CD4-positive, alpha-beta T cell (primary cell): Measurements from ENCODE around the gene IGFBPL1. TPM values are rescaled to one million over a fixed set of nuclear protein-coding genes. Genes with fewer than 3 reads are reported as not detected.

Experiments
- ATAC-seq: fragments of 200-7000 bp; cut with Tn5 transposase; one replicate; pipeline ENCODE4 v1.10.0; 2022; ENCODE audit warnings: mild to moderate bottlenecking; ENCODE audit not compliant: poor library complexity
- CTCF ChIA-PET: fragments of 350-600 bp; sonication (Branson Sonifier 250); formaldehyde crosslinking; loops from one replicate; lab custom pipeline; 2021; ENCODE audit warnings: antibody characterized with exemption, inconsistent platforms; lab: Charles Lee
- POLR2A ChIA-PET: fragments of 350-600 bp; sonication (Branson Sonifier 250); formaldehyde crosslinking; loops from one replicate; lab custom pipeline; 2021; ENCODE audit warnings: antibody characterized with exemption, inconsistent platforms; lab: Charles Lee
- DNase-seq, 14 experiments: peaks; one replicate each; pipeline ENCODE4 v3.0.0-alpha.2; 2013 to 2020; ENCODE audit warnings: mixed read lengths in 2 of 14
- H3K27ac ChIP-seq, 2 donors: one replicate each; pipeline versions ENCODE4 v1.5.1 to v1.7.0; 2013; ENCODE audit warnings: low read length in 2 of 2, low read depth in 1 of 2, mild to moderate bottlenecking in 1 of 2
- H3K27me3 ChIP-seq, 2 experiments: 1 replicate in 1 of 2; 2 replicates in 1 of 2; pipeline versions ENCODE4 v1.6.1 to v1.7.0; 2013; ENCODE audit warnings: low read length in 2 of 2, control low read depth in 1 of 2, mild to moderate bottlenecking in 1 of 2, moderate library complexity in 1 of 2; ENCODE audit not compliant: insufficient read depth in 2 of 2, control insufficient read depth in 1 of 2
- H3K36me3 ChIP-seq: one replicate; pipeline ENCODE4 v1.6.1; 2013; ENCODE audit warnings: low read length, control low read depth; ENCODE audit not compliant: insufficient read depth
- H3K4me1 ChIP-seq: one replicate; pipeline ENCODE4 v1.6.1; 2013; ENCODE audit warnings: low read length, control low read depth; ENCODE audit not compliant: insufficient read depth
- H3K4me3 ChIP-seq: one replicate; pipeline ENCODE4 v1.5.1; 2013; ENCODE audit warnings: mild to moderate bottlenecking, low read length, moderate library complexity
- H3K9me3 ChIP-seq, 2 experiments: 1 replicate in 1 of 2; 2 replicates in 1 of 2; pipeline versions ENCODE4 v1.6.1 to v1.7.0; 2013; ENCODE audit warnings: low read length in 2 of 2, mild to moderate bottlenecking in 2 of 2, control low read depth in 1 of 2, moderate library complexity in 1 of 2; ENCODE audit not compliant: control insufficient read depth in 1 of 2, insufficient read depth in 1 of 2
- H3K27ac Mint-ChIP-seq: one replicate; pipeline ENCODE4 v1.8.0; 2020; ENCODE audit warnings: mixed read lengths
- H3K27me3 Mint-ChIP-seq: one replicate; pipeline ENCODE4 v1.8.0; 2021; ENCODE audit warnings: mixed read lengths
- H3K36me3 Mint-ChIP-seq: one replicate; pipeline ENCODE4 v1.8.0; 2021; ENCODE audit warnings: low read depth, mixed read lengths
- H3K4me1 Mint-ChIP-seq: one replicate; pipeline ENCODE4 v1.8.0; 2021; ENCODE audit warnings: low read depth, mixed read lengths
- H3K4me3 Mint-ChIP-seq: one replicate; pipeline ENCODE4 v1.8.0; 2020; ENCODE audit warnings: mild to moderate bottlenecking, mixed read lengths
- H3K9me3 Mint-ChIP-seq: one replicate; pipeline ENCODE4 v1.8.0; 2020; ENCODE audit warnings: mixed read lengths
- CTCF ChIP-seq: fragments of 200-600 bp; IDR thresholded peaks from one replicate; pipeline ENCODE4 v1.8.0; 2022; ENCODE audit warnings: antibody characterized with exemption, mild to moderate bottlenecking
- intact Hi-C, 2 experiments: fragments of 100-400 bp; cut with DNase I in 1 of 2; cut with micrococcal nuclease in 1 of 2; formaldehyde crosslinking; loops; one replicate each; pipeline versions ENCODE4 v1.15.1 to v1.9.0; 2023 to 2025; cut with DNase I, micrococcal nuclease
- total RNA-seq, 174 experiments: library from RNA in 2 of 174; stranded (reverse) in 2 of 174; gene quantifications; one replicate each; pipeline ENCODE4 v1.2.3 and lab custom pipeline; 2021 to 2026

Gene IGFBPL1
- total RNA-seq, 2 experiments from 2014 or later, result not detected

GRCh38 chr9:38434365-38434764 is 10.1 kb upstream of the IGFBPL1 start:
- Mint-ChIP-seq H3K4me3 (no peak overlapping the region), H3K27me3 (peaks cover 5% of the 10 kb centered on the region), H3K4me1 (peaks cover 21% of the 10 kb centered on the region), H3K9me3 (no peaks in the 10 kb centered on the region), H3K27ac (no peak overlapping the region), H3K36me3 (no peaks in the 10 kb centered on the region)
- Histone ChIP-seq H3K9me3 (no peaks in the 10 kb centered on the region), H3K27ac (no peak overlapping the region), H3K4me1 (peaks cover 2% of the 10 kb centered on the region), H3K36me3 (no peaks in the 10 kb centered on the region), H3K27me3 (no peaks in the 10 kb centered on the region), H3K4me3 (no peak overlapping the region)
- ChIA-PET POLR2A (no interaction called here), CTCF (no interaction called here)
- intact Hi-C loops, result no loop called here
- DNase-seq (no peak), ATAC-seq (no peak)
- TF ChIP-seq CTCF, result no peak

- no peaks in the 10 kb centered on the region for H3K36me3 Mint-ChIP-seq
- POLR2A ChIA-PET, result no interaction called here
- CTCF ChIA-PET, result interaction anchor here (1.3 kb wide), 1 partner anchor 519 kb away, joined by 4 read pairs; no protein-coding TSS in a partner anchor
- Histone ChIP-seq H3K36me3 (no peaks in the 10 kb centered on the region), H3K27me3 (no peaks in the 10 kb centered on the region), H3K4me1 (peaks cover 2% of the 10 kb centered on the region), H3K4me3 (no peak overlapping the region), H3K27ac (no peak overlapping the region), H3K9me3 (no peaks in the 10 kb centered on the region)
- DNase-seq, result peak in 3 of 14 experiments; percentile 38 to 57 (median 48)
- H3K4me1 Mint-ChIP-seq, result peaks cover 19% of the 10 kb centered on the region
- peak; percentile 48 for TF ChIP-seq CTCF
- intact Hi-C loops, result loop anchor here (1.0 to 2.0 kb wide), 2 partner anchors 62 to 520 kb away; no protein-coding TSS in a partner anchor
- ATAC-seq, result no peak
- H3K27me3 Mint-ChIP-seq, result peaks cover 1% of the 10 kb centered on the region
- no peak overlapping the region for H3K4me3 Mint-ChIP-seq
- H3K27ac Mint-ChIP-seq, result no peak overlapping the region
- H3K9me3 Mint-ChIP-seq, result no peaks in the 10 kb centered on the region
Measured at GRCh38 chr9:38432922-38433510, 8.8 kb upstream of the IGFBPL1 start.

GRCh38 chr9:38431116-38431515 is 6.9 kb upstream of the IGFBPL1 start:
- POLR2A ChIA-PET, result no interaction called here
- no peak overlapping the region for H3K27ac ChIP-seq

More at GRCh38 chr9:38431116-38431515, 6.9 kb upstream of the IGFBPL1 start:
- CTCF ChIA-PET, result no interaction called here
- Mint-ChIP-seq H3K4me3 (no peak overlapping the region), H3K9me3 (no peaks in the 10 kb centered on the region), H3K27me3 (peaks cover 14% of the 10 kb centered on the region), H3K4me1 (peaks cover 13% of the 10 kb centered on the region), H3K36me3 (no peaks in the 10 kb centered on the region), H3K27ac (no peak overlapping the region)
- Histone ChIP-seq H3K9me3 (no peaks in the 10 kb centered on the region), H3K27me3 (peaks cover 8% of the 10 kb centered on the region in 2 experiments), H3K36me3 (no peaks in the 10 kb centered on the region), H3K4me1 (peaks cover 2% of the 10 kb centered on the region), H3K4me3 (no peak overlapping the region)
- no peak for TF ChIP-seq CTCF
- intact Hi-C loops, result no loop called here
- no peak for DNase-seq
- ATAC-seq, result no peak
